ENCODE measurements around the gene FAM185A.

Gene FAM185A

DNA sequence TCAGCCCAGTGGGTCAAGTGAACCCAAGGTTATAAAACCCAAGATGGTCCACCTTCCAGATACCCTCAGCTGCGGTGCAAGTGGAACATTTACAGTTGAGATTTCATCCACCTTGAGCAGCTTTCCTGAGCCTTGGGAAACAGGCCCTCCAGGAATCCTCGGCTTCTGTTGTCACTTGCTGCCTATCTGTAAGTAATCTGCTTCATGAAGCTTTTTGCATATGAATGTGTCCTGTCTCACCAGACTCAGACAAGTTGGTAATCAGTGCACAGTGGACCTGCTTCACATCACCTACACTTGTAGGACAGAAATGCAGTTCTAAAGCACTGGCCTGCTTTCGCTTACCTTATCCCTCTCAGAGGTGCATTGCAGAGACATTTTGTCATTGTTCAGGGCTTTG lies 80.3 kb downstream of the FAM185A start:
- H3K4me1 ChIP-seq (ENCODE audit: control insufficient read depth, insufficient read depth, low read length): no peaks in the 10 kb centered on the region
- no peak for TF ChIP-seq ZNF121 (tag by site-specific recombination; IDR thresholded peaks at IDR 0.05)
- TF ChIP-seq, protein P1, sequence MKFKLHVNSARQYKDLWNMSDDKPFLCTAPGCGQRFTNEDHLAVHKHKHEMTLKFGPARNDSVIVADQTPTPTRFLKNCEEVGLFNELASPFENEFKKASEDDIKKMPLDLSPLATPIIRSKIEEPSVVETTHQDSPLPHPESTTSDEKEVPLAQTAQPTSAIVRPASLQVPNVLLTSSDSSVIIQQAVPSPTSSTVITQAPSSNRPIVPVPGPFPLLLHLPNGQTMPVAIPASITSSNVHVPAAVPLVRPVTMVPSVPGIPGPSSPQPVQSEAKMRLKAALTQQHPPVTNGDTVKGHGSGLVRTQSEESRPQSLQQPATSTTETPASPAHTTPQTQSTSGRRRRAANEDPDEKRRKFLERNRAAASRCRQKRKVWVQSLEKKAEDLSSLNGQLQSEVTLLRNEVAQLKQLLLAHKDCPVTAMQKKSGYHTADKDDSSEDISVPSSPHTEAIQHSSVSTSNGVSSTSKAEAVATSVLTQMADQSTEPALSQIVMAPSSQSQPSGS (tag by site-specific recombination; IDR thresholded peaks at IDR 0.05; ENCODE audit: low read depth): no peak
- TF ChIP-seq ZNF529 (tag by site-specific recombination; IDR thresholded peaks at IDR 0.05; ENCODE audit: insufficient replicate concordance): no peak
- peaks cover 0 to 10% of the 10 kb centered on the region in 2 experiments; a peak in 2 of 3 replicates for H3K36me3 ChIP-seq (ENCODE audit: control insufficient read depth in 2 of 2, insufficient read depth in 1 of 2, low read length in 2 of 2)
- no peak overlapping the region for H3K4me3 ChIP-seq (ENCODE audit: low read depth, low read length)
- CTCF ChIA-PET: no interaction called here
- no peaks in the 10 kb centered on the region for H3K9me3 ChIP-seq (ENCODE audit: control insufficient read depth, insufficient read depth, low read depth, low read length)
- POLR2A ChIA-PET: no interaction called here
- H3K27ac ChIP-seq (ENCODE audit: extremely low read depth, low read depth, low read length): no peak overlapping the region

DNA sequence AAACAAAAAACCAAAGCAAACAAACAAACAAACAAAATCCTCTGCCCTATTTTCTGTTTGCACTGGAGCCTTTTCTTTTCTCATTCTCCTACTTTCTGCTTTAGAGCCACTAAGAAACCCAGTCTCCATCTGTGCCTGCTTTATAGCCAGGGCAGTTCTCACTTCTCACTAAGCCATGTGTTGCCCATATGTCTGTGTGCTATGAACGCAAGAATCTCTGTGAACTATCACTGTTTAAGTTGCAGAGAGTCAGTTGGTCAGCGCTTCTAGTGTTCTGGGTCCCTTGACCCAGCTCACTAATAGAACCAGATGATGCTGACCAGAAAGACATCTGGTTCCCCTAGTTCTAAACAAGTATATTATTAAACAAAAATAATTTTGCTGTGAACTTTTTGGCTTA lies 81.4 kb downstream of the FAM185A start:
- Histone ChIP-seq H3K27ac (ENCODE audit: extremely low read depth, low read depth, low read length) (no peak overlapping the region), H3K4me3 (ENCODE audit: low read depth, low read length) (no peak overlapping the region), H3K9me3 (ENCODE audit: control insufficient read depth, insufficient read depth, low read depth, low read length) (no peaks in the 10 kb centered on the region), H3K36me3 (ENCODE audit: control insufficient read depth in 2 of 2, insufficient read depth in 1 of 2, low read length in 2 of 2) (peaks cover 0 to 10% of the 10 kb centered on the region in 2 experiments; a peak in 1 of 3 replicates), H3K4me1 (ENCODE audit: control insufficient read depth, insufficient read depth, low read length) (no peaks in the 10 kb centered on the region)
- ChIA-PET POLR2A (no interaction called here), CTCF (no interaction called here)
- TF ChIP-seq, protein P2, sequence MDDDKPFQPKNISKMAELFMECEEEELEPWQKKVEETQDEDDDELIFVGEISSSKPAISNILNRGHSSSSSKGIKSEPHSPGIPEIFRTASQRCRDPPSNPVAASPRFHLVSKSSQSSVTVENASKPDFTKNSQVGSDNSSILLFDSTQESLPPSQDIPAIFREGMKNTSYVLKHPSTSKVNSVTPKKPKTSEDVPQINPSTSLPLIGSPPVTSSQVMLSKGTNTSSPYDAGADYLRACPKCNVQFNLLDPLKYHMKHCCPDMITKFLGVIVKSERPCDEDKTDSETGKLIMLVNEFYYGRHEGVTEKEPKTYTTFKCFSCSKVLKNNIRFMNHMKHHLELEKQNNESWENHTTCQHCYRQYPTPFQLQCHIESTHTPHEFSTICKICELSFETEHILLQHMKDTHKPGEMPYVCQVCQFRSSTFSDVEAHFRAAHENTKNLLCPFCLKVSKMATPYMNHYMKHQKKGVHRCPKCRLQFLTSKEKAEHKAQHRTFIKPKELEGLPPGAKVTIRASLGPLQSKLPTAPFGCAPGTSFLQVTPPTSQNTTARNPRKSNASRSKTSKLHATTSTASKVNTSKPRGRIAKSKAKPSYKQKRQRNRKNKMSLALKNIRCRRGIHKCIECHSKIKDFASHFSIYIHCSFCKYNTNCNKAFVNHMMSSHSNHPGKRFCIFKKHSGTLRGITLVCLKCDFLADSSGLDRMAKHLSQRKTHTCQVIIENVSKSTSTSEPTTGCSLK (tag by site-specific recombination; IDR thresholded peaks at IDR 0.05): no peak
- TF ChIP-seq ZNF274 (IDR thresholded peaks at IDR 0.05; ENCODE audit: low read length): no peak
- no peak for TF ChIP-seq ZNF274 (tag by site-specific recombination; IDR thresholded peaks at IDR 0.05; ENCODE audit: borderline replicate concordance)
- no peak for TF ChIP-seq ZNF837 (tag by site-specific recombination; IDR thresholded peaks at IDR 0.05)
- no peak for TF ChIP-seq ZNF629 (tag by site-specific recombination; IDR thresholded peaks at IDR 0.05)
- TF ChIP-seq, protein P3, sequence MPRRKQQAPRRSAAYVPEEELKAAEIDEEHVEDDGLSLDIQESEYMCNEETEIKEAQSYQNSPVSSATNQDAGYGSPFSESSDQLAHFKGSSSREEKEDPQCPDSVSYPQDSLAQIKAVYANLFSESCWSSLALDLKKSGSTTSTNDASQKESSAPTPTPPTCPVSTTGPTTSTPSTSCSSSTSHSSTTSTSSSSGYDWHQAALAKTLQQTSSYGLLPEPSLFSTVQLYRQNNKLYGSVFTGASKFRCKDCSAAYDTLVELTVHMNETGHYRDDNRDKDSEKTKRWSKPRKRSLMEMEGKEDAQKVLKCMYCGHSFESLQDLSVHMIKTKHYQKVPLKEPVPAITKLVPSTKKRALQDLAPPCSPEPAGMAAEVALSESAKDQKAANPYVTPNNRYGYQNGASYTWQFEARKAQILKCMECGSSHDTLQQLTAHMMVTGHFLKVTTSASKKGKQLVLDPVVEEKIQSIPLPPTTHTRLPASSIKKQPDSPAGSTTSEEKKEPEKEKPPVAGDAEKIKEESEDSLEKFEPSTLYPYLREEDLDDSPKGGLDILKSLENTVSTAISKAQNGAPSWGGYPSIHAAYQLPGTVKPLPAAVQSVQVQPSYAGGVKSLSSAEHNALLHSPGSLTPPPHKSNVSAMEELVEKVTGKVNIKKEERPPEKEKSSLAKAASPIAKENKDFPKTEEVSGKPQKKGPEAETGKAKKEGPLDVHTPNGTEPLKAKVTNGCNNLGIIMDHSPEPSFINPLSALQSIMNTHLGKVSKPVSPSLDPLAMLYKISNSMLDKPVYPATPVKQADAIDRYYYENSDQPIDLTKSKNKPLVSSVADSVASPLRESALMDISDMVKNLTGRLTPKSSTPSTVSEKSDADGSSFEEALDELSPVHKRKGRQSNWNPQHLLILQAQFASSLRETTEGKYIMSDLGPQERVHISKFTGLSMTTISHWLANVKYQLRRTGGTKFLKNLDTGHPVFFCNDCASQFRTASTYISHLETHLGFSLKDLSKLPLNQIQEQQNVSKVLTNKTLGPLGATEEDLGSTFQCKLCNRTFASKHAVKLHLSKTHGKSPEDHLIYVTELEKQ (tag by site-specific recombination; IDR thresholded peaks at IDR 0.05; ENCODE audit: borderline replicate concordance): no peak
- no peak for TF ChIP-seq ZNF501 (tag by site-specific recombination; IDR thresholded peaks at IDR 0.05)
- TF ChIP-seq, protein P4, sequence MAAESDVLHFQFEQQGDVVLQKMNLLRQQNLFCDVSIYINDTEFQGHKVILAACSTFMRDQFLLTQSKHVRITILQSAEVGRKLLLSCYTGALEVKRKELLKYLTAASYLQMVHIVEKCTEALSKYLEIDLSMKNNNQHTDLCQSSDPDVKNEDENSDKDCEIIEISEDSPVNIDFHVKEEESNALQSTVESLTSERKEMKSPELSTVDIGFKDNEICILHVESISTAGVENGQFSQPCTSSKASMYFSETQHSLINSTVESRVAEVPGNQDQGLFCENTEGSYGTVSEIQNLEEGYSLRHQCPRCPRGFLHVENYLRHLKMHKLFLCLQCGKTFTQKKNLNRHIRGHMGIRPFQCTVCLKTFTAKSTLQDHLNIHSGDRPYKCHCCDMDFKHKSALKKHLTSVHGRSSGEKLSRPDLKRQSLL (tag by site-specific recombination; IDR thresholded peaks at IDR 0.05): no peak
- no peak for TF ChIP-seq ZNF585B (tag by site-specific recombination; IDR thresholded peaks at IDR 0.05)
- TF ChIP-seq GLI2 (tag by site-specific recombination; IDR thresholded peaks at IDR 0.05; ENCODE audit: borderline replicate concordance, low read depth): no peak
- no peak for TF ChIP-seq ZNF155 (tag by site-specific recombination; IDR thresholded peaks at IDR 0.05)
